OCI-LY3 (cell line): ENCODE results near the gene MCU.

Experiments
- H2AFZ ChIP-seq: fragments of 200-600, 300-600 bp; shearing (Covaris generic); 2 replicates; pipeline ENCODE4 v1.6.0; 2014; ENCODE audit warnings: antibody characterized with exemption, low read depth, low read length
- H3K27ac ChIP-seq: fragments of 200-600, 300-600 bp; sonication (generic); 2 replicates; pipeline ENCODE4 v1.5.1; 2014; ENCODE audit warnings: mild to moderate bottlenecking, low read length, moderate library complexity, mixed read lengths
- H3K27me3 ChIP-seq: fragments of 200-600, 300-600 bp; sonication (generic); 2 replicates; pipeline ENCODE4 v1.6.1; 2014; ENCODE audit warnings: low read depth, low read length, mixed read lengths
- H3K36me3 ChIP-seq: fragments of 200-600, 300-600 bp; sonication (generic); replicated peaks from 2 replicates; pipeline ENCODE3; 2014; ENCODE audit warnings: low read depth, low read length, mixed read lengths
- H3K4me1 ChIP-seq: fragments of 300-600, 200-600 bp; sonication (generic); 2 replicates; pipeline ENCODE4 v1.6.1; 2014; ENCODE audit warnings: low read length, mixed read lengths
- H3K4me2 ChIP-seq: fragments of 200-600, 300-600 bp; sonication (generic); 2 replicates; pipeline ENCODE4 v1.6.1; 2014; ENCODE audit warnings: low read length, mixed read lengths
- H3K4me3 ChIP-seq: fragments of 300-600, 200-600 bp; sonication (generic); 2 replicates; pipeline ENCODE4 v1.5.1; 2014; ENCODE audit warnings: antibody characterized with exemption, mild to moderate bottlenecking, low read length, moderate library complexity
- H3K79me2 ChIP-seq: fragments of 300-600, 200-600 bp; shearing (Covaris generic); 2 replicates; pipeline ENCODE4 v1.6.1; 2014; ENCODE audit warnings: mild to moderate bottlenecking, low read length, mixed read lengths
- H3K9ac ChIP-seq: fragments of 300-600, 200-600 bp; shearing (Covaris generic); 2 replicates; pipeline ENCODE4 v1.6.0; 2014; ENCODE audit warnings: mild to moderate bottlenecking, low read length, moderate library complexity
- H3K9me3 ChIP-seq: fragments of 200-600, 300-600 bp; shearing (Covaris generic); 2 replicates; pipeline ENCODE4 v1.6.1; 2014; ENCODE audit warnings: low read length, mixed read lengths; ENCODE audit not compliant: insufficient read depth
- H4K20me1 ChIP-seq: fragments of 200-600, 300-600 bp; sonication (generic); 2 replicates; pipeline ENCODE4 v1.6.1; 2016; ENCODE audit warnings: low read length, mixed read lengths; ENCODE audit not compliant: insufficient read depth
- CTCF ChIP-seq: fragments of 200-600, 300-600 bp; sonication (generic); IDR thresholded peaks from 2 replicates; pipeline ENCODE4 v1.5.1; 2014; ENCODE audit warnings: antibody characterized with exemption, low read length, low read depth
- EZH2phosphoT487 ChIP-seq: fragments of 200-600 bp; shearing (Covaris generic); IDR thresholded peaks from 2 replicates; pipeline ENCODE4 v1.6.1; 2018; ENCODE audit warnings: antibody characterized with exemption, mixed run types, low read depth

MCU gene

GRCh38 chr10:72738486-72738885 is 46.5 kb downstream of the MCU start:
- no peaks in the 10 kb centered on the region for H3K4me1 ChIP-seq
- H3K9me3 ChIP-seq: no peaks in the 10 kb centered on the region
- H3K4me3 ChIP-seq: no peak overlapping the region
- no peak overlapping the region for H2AFZ ChIP-seq
- no peaks in the 10 kb centered on the region for H3K27me3 ChIP-seq
- no peak overlapping the region for H3K27ac ChIP-seq
- H4K20me1 ChIP-seq: no peaks in the 10 kb centered on the region
- no peak overlapping the region for H3K4me2 ChIP-seq
- no peaks in the 10 kb centered on the region for H3K36me3 ChIP-seq
- TF ChIP-seq EZH2phosphoT487: no peak
- no peak for TF ChIP-seq CTCF
- no peak overlapping the region for H3K9ac ChIP-seq
- no peaks in the 10 kb centered on the region for H3K79me2 ChIP-seq

GRCh38 chr10:72740528-72740927 is 48.6 kb downstream of the MCU start:
- Histone ChIP-seq H3K36me3 (no peaks in the 10 kb centered on the region), H3K79me2 (no peaks in the 10 kb centered on the region), H3K9me3 (no peaks in the 10 kb centered on the region), H3K9ac (no peak overlapping the region), H3K27ac (no peak overlapping the region), H2AFZ (no peak overlapping the region), H3K4me2 (no peak overlapping the region), H3K4me3 (no peak overlapping the region), H3K4me1 (no peaks in the 10 kb centered on the region), H3K27me3 (no peaks in the 10 kb centered on the region), H4K20me1 (no peaks in the 10 kb centered on the region)
- TF ChIP-seq EZH2phosphoT487 (no peak), CTCF (no peak)

- Histone ChIP-seq H3K27ac (no peak overlapping the region), H3K9ac (no peak overlapping the region), H3K4me1 (no peaks in the 10 kb centered on the region), H2AFZ (no peak overlapping the region), H3K4me2 (no peak overlapping the region), H3K4me3 (no peak overlapping the region), H3K27me3 (no peaks in the 10 kb centered on the region), H3K79me2 (no peaks in the 10 kb centered on the region), H3K9me3 (no peaks in the 10 kb centered on the region), H4K20me1 (no peaks in the 10 kb centered on the region), H3K36me3 (no peaks in the 10 kb centered on the region)
- TF ChIP-seq CTCF (no peak), EZH2phosphoT487 (no peak)
Observed at GRCh38 chr10:72742092-72742491, 50.1 kb downstream of the MCU start.

- H3K9ac ChIP-seq: no peak overlapping the region
- H3K9me3 ChIP-seq: no peaks in the 10 kb centered on the region
- no peaks in the 10 kb centered on the region for H3K36me3 ChIP-seq
- no peak overlapping the region for H3K27ac ChIP-seq
- H2AFZ ChIP-seq: no peak overlapping the region
- no peaks in the 10 kb centered on the region for H4K20me1 ChIP-seq
- TF ChIP-seq CTCF: no peak
- TF ChIP-seq EZH2phosphoT487: no peak
- H3K79me2 ChIP-seq: no peaks in the 10 kb centered on the region
- no peak overlapping the region for H3K4me2 ChIP-seq
- no peaks in the 10 kb centered on the region for H3K27me3 ChIP-seq
- no peaks in the 10 kb centered on the region for H3K4me1 ChIP-seq
- no peak overlapping the region for H3K4me3 ChIP-seq
Observed at GRCh38 chr10:72742797-72743196, 50.9 kb downstream of the MCU start.
